Activated naive CD8-positive, alpha-beta T cell treated with anti-CD3 and anti-CD28 coated beads, Interleukin-2, amount 50 U/mL, for 16 hours (primary cell): ENCODE data around the gene DOCK6.

ENCODE experiments used
- DNase-seq: peaks from one replicate; pipeline ENCODE4 v3.0.0-alpha.2; 2020; ENCODE audit warnings: low read depth, low spot score

Gene DOCK6

GRCh38 chr19:11261971-11262839 is at the start of gene DOCK6:
DOCK6 (minus strand) TSS chr19:11262524; CDS start chr19:11262440, 84 bp downstream.
- no peak for DNase-seq

GRCh38 chr19:11306337-11306736 is 44.0 kb upstream of the DOCK6 start:
- DNase-seq = no peak

GRCh38 chr19:11304936-11305335 is 42.6 kb upstream of the DOCK6 start:
- DNase-seq = no peak

- no peak for DNase-seq
Observed at GRCh38 chr19:11300811-11301120, 38.4 kb upstream of the DOCK6 start.

GRCh38 chr19:11299946-11300810 is 37.9 kb upstream of the DOCK6 start:
- DNase-seq = no peak

GRCh38 chr19:11296264-11296663 is 33.9 kb upstream of the DOCK6 start:
- no peak for DNase-seq

- no peak for DNase-seq
Observed at GRCh38 chr19:11295665-11296245, 33.4 kb upstream of the DOCK6 start, which contains the start of gene TSPAN16. TSPAN16 (plus strand) TSS chr19:11296160; CDS start chr19:11296298, 138 bp downstream.

GRCh38 chr19:11295180-11295579 is 32.9 kb upstream of the DOCK6 start:
- no peak for DNase-seq

GRCh38 chr19:11293433-11294389 is 31.4 kb upstream of the DOCK6 start:
- DNase-seq = peak; percentile 72

GRCh38 chr19:11291991-11292390 is 29.7 kb upstream of the DOCK6 start:
- DNase-seq = no peak

- DNase-seq = no peak
Observed at GRCh38 chr19:11291415-11291814, 29.1 kb upstream of the DOCK6 start.

- no peak for DNase-seq
Observed at GRCh38 chr19:11290256-11290655, 27.9 kb upstream of the DOCK6 start.

- no peak for DNase-seq
Observed at GRCh38 chr19:11288349-11288748, 26.0 kb upstream of the DOCK6 start.

- no peak for DNase-seq
Observed at GRCh38 chr19:11286312-11286974, 24.1 kb upstream of the DOCK6 start.

GRCh38 chr19:11284515-11284914 is 22.2 kb upstream of the DOCK6 start:
- no peak for DNase-seq

GRCh38 chr19:11281356-11282049 is 19.2 kb upstream of the DOCK6 start:
- DNase-seq = no peak

GRCh38 chr19:11279505-11280236 is 17.3 kb upstream of the DOCK6 start:
- no peak for DNase-seq

- DNase-seq = no peak
Observed at GRCh38 chr19:11278670-11279069, 16.3 kb upstream of the DOCK6 start.

GRCh38 chr19:11274533-11275086 is 12.3 kb upstream of the DOCK6 start:
- no peak for DNase-seq
